GM12873 (cell line): ENCODE results near the gene PLPP7.

Experiments used
- CTCF ChIP-seq: IDR thresholded peaks from 2 replicates; pipeline ENCODE4 v1.5.1; 2012; ENCODE audit warnings: low read depth, mild to moderate bottlenecking, moderate library complexity, low read length, control low read depth; ENCODE audit not compliant: insufficient read depth; ENCODE audit errors: missing control alignments

PLPP7 gene

GRCh38 chr9:131310833-131311554 lies 21.5 kb downstream of the PLPP7 start:
- peak; percentile 14 for TF ChIP-seq CTCF

GRCh38 chr9:131312246-131312645 lies 22.7 kb downstream of the PLPP7 start:
- no peak for TF ChIP-seq CTCF

- TF ChIP-seq CTCF: no peak
Observed at GRCh38 chr9:131312822-131313770, 23.6 kb downstream of the PLPP7 start.

GRCh38 chr9:131318231-131319085 lies 28.9 kb downstream of the PLPP7 start:
- TF ChIP-seq CTCF: no peak

GRCh38 chr9:131319486-131319885 lies 30.0 kb downstream of the PLPP7 start:
- TF ChIP-seq CTCF: no peak

- TF ChIP-seq CTCF: no peak
Observed at GRCh38 chr9:131320031-131320685, 30.6 kb downstream of the PLPP7 start.
